ENCODE results near the gene PTCD2.

- TF ChIP-seq CTCF (IDR thresholded peaks at IDR 0.05; ENCODE audit: extremely low read depth in 1 of 2, insufficient read depth in 1 of 2, low read depth in 1 of 2, low read length in 2 of 2): peak; percentile 50 to 56
- TF ChIP-seq POLR2A (IDR thresholded peaks at IDR 0.05; ENCODE audit: low read depth, low read length): no peak
- no peak for TF ChIP-seq EZH2 (IDR thresholded peaks at IDR 0.05; ENCODE audit: borderline replicate concordance, low read depth, low read length, severe bottlenecking)
- TF ChIP-seq GATA2 (IDR thresholded peaks at IDR 0.05; ENCODE audit: insufficient read depth, insufficient read length, low read depth, low read length): no peak
Observed at GRCh38 chr5:72394688-72395087, 74.5 kb downstream of the PTCD2 start.
